Esophagus muscularis mucosa (tissue), 4 donors: ENCODE results near the gene RPL13A. TPM values are rescaled to one million over a fixed set of nuclear protein-coding genes. Genes with fewer than 3 reads are reported as not detected.

Experiments
- DNase-seq: peaks from one replicate; pipeline ENCODE4 v3.0.0-alpha.2; 2017; ENCODE audit errors: extremely low spot score
- H3K27ac ChIP-seq, 4 donors: fragments of 200-600 bp; sonication (generic); replicated peaks in 1 of 4; 1 replicate in 3 of 4; 2 replicates in 1 of 4; pipeline ENCODE4 v1.5.1; 2016 to 2019; ENCODE audit warnings: mild to moderate bottlenecking in 1 of 4
- H3K27me3 ChIP-seq, 4 donors: fragments of 200-600 bp; sonication (generic); one replicate each; pipeline versions ENCODE4 v1.5.1 to v1.6.0; 2016 to 2019
- H3K36me3 ChIP-seq, 4 donors: fragments of 200-600 bp; sonication (generic); one replicate each; pipeline ENCODE4 v1.5.1; 2016 to 2019
- H3K4me1 ChIP-seq, 4 donors: fragments of 200-600 bp; sonication (generic); one replicate each; pipeline ENCODE4 v1.5.1; 2016 to 2019
- H3K4me3 ChIP-seq, 4 donors: fragments of 200-600 bp; sonication (generic); 1 replicate in 2 of 4; 2 replicates in 2 of 4; pipeline ENCODE4 v1.5.1; 2016 to 2019; ENCODE audit warnings: mild to moderate bottlenecking in 4 of 4, moderate library complexity in 1 of 4
- H3K9me3 ChIP-seq, 4 donors: fragments of 200-600 bp; sonication (generic); 1 replicate in 3 of 4; 2 replicates in 1 of 4; pipeline ENCODE4 v1.5.1; 2016 to 2019
- EP300 ChIP-seq: sonication (generic); formaldehyde crosslinking; IDR thresholded peaks from one replicate; pipeline ENCODE4 v1.6.1; 2017; ENCODE audit warnings: antibody characterized with exemption
- POLR2A ChIP-seq: fragments of 450-650 bp; IDR thresholded peaks from one replicate; pipeline ENCODE4 v1.6.1; 2017; ENCODE audit warnings: antibody characterized with exemption, moderate library complexity, mild to moderate bottlenecking, low read depth
- POLR2AphosphoS5 ChIP-seq, 2 donors: sonication (generic); formaldehyde crosslinking; IDR thresholded peaks; one replicate each; pipeline ENCODE4 v1.6.1; 2017; ENCODE audit warnings: antibody characterized with exemption in 2 of 2
- WGBS: methylation state at CpG from one replicate; pipeline ENCODE4 v1.1.5; 2018; 5-methylcytosine and 5-hydroxymethylcytosine counted together
- intact Hi-C: fragments of 100-400 bp; cut with DNase I; formaldehyde crosslinking; loops from one replicate; pipeline ENCODE4 v1.15.1; 2023
- small RNA-seq, 3 donors: library from RNA; depleted of rRNA; stranded (forward); fragments of <200 nt; gene quantifications; one replicate each; pipeline ENCODE3, GENCODE V24; 2016
- total RNA-seq, 4 donors: library from RNA; depleted of rRNA; stranded (reverse); fragments of >200 nt; gene quantifications; one replicate each; pipeline versions ENCODE4 v1.1.0 to v1.2.1, GENCODE V29; 2016
- TF ChIP-seq, protein P1 (sequence below), 3 experiments: fragments of 200-600 bp in 2 of 3; fragments of 450-650 bp in 1 of 3; sonication (generic) in 2 of 3; IDR thresholded peaks; one replicate each; pipeline ENCODE4 v1.5.1; 2017 to 2019; ENCODE audit warnings: antibody characterized with exemption in 3 of 3, mild to moderate bottlenecking in 2 of 3, moderate library complexity in 1 of 3

RPL13A gene
- total RNA-seq, 4 donors from 2014 or later = 1,843 to 3,096 (median 2,688) TPM

- Histone ChIP-seq H3K4me1 (peaks cover 6 to 14% (median 12%) of the 10 kb centered on the region in 4 donors), H3K4me3 (no peak overlapping the region), H3K36me3 (peaks cover 0 to 43% (median 22%) of the 10 kb centered on the region in 4 donors), H3K27me3 (no peaks in the 10 kb centered on the region), H3K9me3 (no peaks in the 10 kb centered on the region), H3K27ac (no peak overlapping the region)
- DNase-seq = no peak
- TF ChIP-seq POLR2AphosphoS5 (IDR thresholded peaks at IDR 0.05) (no peak), POLR2A (no peak), EP300 (no peak)
- TF ChIP-seq, protein P1, sequence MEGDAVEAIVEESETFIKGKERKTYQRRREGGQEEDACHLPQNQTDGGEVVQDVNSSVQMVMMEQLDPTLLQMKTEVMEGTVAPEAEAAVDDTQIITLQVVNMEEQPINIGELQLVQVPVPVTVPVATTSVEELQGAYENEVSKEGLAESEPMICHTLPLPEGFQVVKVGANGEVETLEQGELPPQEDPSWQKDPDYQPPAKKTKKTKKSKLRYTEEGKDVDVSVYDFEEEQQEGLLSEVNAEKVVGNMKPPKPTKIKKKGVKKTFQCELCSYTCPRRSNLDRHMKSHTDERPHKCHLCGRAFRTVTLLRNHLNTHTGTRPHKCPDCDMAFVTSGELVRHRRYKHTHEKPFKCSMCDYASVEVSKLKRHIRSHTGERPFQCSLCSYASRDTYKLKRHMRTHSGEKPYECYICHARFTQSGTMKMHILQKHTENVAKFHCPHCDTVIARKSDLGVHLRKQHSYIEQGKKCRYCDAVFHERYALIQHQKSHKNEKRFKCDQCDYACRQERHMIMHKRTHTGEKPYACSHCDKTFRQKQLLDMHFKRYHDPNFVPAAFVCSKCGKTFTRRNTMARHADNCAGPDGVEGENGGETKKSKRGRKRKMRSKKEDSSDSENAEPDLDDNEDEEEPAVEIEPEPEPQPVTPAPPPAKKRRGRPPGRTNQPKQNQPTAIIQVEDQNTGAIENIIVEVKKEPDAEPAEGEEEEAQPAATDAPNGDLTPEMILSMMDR (IDR thresholded peaks at IDR 0.05) = no peak
- WGBS = 86% methylated on average over 5 of the region's 5 CpGs
- intact Hi-C loops = no loop called here
Observed at GRCh38 chr19:49538643-49539042, 51.2 kb downstream of the RPL13A start.

DNA sequence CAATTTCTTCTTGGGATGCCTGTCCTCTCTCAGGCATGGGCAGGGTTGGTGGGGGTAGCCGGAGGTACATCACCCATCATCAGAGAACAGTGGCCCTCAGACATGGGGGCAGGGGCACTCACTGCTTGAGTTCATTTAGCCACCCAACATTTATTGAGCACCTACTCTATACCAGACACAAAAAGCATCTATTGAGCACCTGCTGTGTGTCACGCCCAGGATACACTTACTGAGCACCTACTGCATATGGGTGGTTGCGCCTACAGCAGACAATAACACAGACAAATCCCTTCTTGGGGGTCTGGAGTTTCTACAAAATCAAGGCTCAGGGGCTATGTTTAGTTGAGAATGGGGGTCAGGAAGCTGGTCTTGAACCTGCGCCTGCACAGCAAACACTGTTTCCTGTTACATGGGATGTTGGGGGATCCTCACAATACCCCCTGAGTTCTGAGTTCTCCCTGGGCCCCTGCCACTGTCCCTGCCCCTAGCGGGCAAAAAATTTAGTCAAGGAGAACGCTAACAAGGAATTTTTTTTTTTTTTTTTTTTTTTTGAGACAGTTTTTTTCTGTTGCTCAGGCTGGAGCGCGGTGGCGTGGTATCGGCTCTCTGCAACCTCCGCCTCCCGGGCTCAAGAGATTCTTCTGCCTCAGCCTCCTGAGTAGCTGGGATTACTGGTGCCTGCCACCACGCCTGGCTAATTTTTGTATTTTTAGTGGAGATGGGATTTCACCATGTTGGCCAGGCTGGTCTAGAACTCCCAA is 52.0 kb downstream of the RPL13A start:
- Histone ChIP-seq H3K27me3 (no peaks in the 10 kb centered on the region), H3K36me3 (peaks cover 0 to 43% (median 22%) of the 10 kb centered on the region in 4 donors), H3K4me3 (no peak overlapping the region), H3K27ac (no peak overlapping the region), H3K4me1 (peaks cover 1 to 7% (median 4%) of the 10 kb centered on the region in 4 donors), H3K9me3 (no peaks in the 10 kb centered on the region)
- no peak for TF ChIP-seq POLR2A
- no peak for TF ChIP-seq EP300
- intact Hi-C loops = no loop called here
- DNase-seq = no peak
- WGBS = 95% methylated on average over 11 of the region's 13 CpGs

Small RNA genes lying within 50 kb of the gene (small RNA-seq; reads per million reads assigned to genes)
- 0 reads per million in 3 donors for gene COX6CP7
- 24.0 to 33.0 (median 28.4) reads per million in 3 donors for gene MIR150
- gene SNORD32A = 0 reads per million in 3 donors
- 0 reads per million in 3 donors for gene SNORD33
- 0 reads per million in 3 donors for gene SNORD34
- 0 reads per million in 3 donors for gene SNORD35A
- gene SNORD35B = 0 reads per million in 3 donors

Other genes with a start within 250 kb of the RPL13A start
- gene SLC6A16, start 162.4 kb upstream of the RPL13A start, total RNA-seq = 1 to 10 TPM in 3 of 4 donors, under 1 TPM in 1; 0.83 to 4.1 (median 2.5) TPM
- gene CD37, start 152.2 kb upstream of the RPL13A start, total RNA-seq = 10 to 100 TPM in 2 of 4 donors, 1 to 10 TPM in 2; 8.0 to 22.4 (median 11.6) TPM
- 10 to 100 TPM; 40.7 to 73.2 (median 60.5) TPM for gene TEAD2, start 125.2 kb upstream of the RPL13A start, total RNA-seq
- gene DKKL1, start 123.7 kb upstream of the RPL13A start, total RNA-seq = under 1 TPM in 3 of 4 donors, not detected in 1; 0.40 to 0.83 (median 0.83) TPM
- not detected for gene KASH5, start 99.4 kb upstream of the RPL13A start, total RNA-seq
- gene PTH2, start 64.2 kb upstream of the RPL13A start, total RNA-seq = not detected
- not detected for gene GFY, start 62.2 kb upstream of the RPL13A start, total RNA-seq
- gene SLC17A7, start 46.1 kb upstream of the RPL13A start, total RNA-seq = 1 to 10 TPM in 2 of 4 donors, under 1 TPM in 2; 0.83 to 5.2 (median 1.3) TPM
- 10 to 100 TPM; 73.6 to 84.0 (median 78.4) TPM for gene PIH1D1, start 35.8 kb upstream of the RPL13A start, total RNA-seq
- 10 to 100 TPM; 22.1 to 29.1 (median 26.2) TPM for gene ALDH16A1, start 34.4 kb upstream of the RPL13A start, total RNA-seq
- 10 to 100 TPM in 2 of 4 donors, 1 to 10 TPM in 2; 5.5 to 11.5 (median 10.4) TPM for gene FLT3LG, start 13.4 kb upstream of the RPL13A start, total RNA-seq
- gene RPS11, start 8.8 kb downstream of the RPL13A start, total RNA-seq = 1,000 to 10,000 TPM; 1,719 to 5,089 (median 3,692) TPM
- 100 to 1,000 TPM; 108 to 234 (median 170) TPM for gene FCGRT, start 25.1 kb downstream of the RPL13A start, total RNA-seq
- 10 to 100 TPM in 3 of 4 donors, 1 to 10 TPM in 1; 9.8 to 22.4 (median 18.0) TPM for gene RCN3, start 40.4 kb downstream of the RPL13A start, total RNA-seq
- 10 to 100 TPM; 51.0 to 71.6 (median 59.2) TPM for gene NOSIP, start 92.9 kb downstream of the RPL13A start, total RNA-seq
- gene PRRG2, start 93.7 kb downstream of the RPL13A start, total RNA-seq = 1 to 10 TPM in 2 of 4 donors, under 1 TPM in 1, not detected in 1; 0.17 to 2.5 (median 1.6) TPM
- gene PRR12, start 103.6 kb downstream of the RPL13A start, total RNA-seq = 10 to 100 TPM in 3 of 4 donors, 1 to 10 TPM in 1; 9.4 to 29.1 (median 16.3) TPM
- gene RRAS, start 152.5 kb downstream of the RPL13A start, total RNA-seq = 100 to 1,000 TPM; 134 to 205 (median 187) TPM
- 10 to 100 TPM; 19.2 to 50.9 (median 30.9) TPM for gene SCAF1, start 154.6 kb downstream of the RPL13A start, total RNA-seq
- 10 to 100 TPM; 38.8 to 61.7 (median 56.7) TPM for gene IRF3, start 178.2 kb downstream of the RPL13A start, total RNA-seq
- 1 to 10 TPM; 4.2 to 9.9 (median 6.0) TPM for gene BCL2L12, start 178.3 kb downstream of the RPL13A start, total RNA-seq
- gene PRMT1, start 189.7 kb downstream of the RPL13A start, total RNA-seq = 100 to 1,000 TPM; 102 to 191 (median 144) TPM
- 1 to 10 TPM in 3 of 4 donors, under 1 TPM in 1; 0.83 to 4.1 (median 2.5) TPM for gene ADM5, start 202.0 kb downstream of the RPL13A start, total RNA-seq
- gene CPT1C, start 203.5 kb downstream of the RPL13A start, total RNA-seq = 1 to 10 TPM; 2.7 to 6.6 (median 3.9) TPM